WTC11 (cell line): Measurements from ENCODE around the gene PKIG. TPM values are rescaled to one million over a fixed set of nuclear protein-coding genes. Genes with fewer than 3 reads are reported as not detected.

Experiments used
- ATAC-seq: fragments of 200-7000 bp; cut with Tn5 transposase; 2 replicates; pipeline ENCODE4 v1.10.0; 2021; ENCODE audit warnings: mild to moderate bottlenecking, moderate library complexity
- CTCF ChIA-PET: fragments of 300-600 bp; sonication (Branson Sonifier 250); formaldehyde crosslinking; loops from one replicate; lab custom pipeline; 2021; ENCODE audit warnings: antibody characterized with exemption; lab: Charles Lee
- POLR2A ChIA-PET: fragments of 350-600 bp; sonication (Branson Sonifier 250); formaldehyde crosslinking; loops from one replicate; lab custom pipeline; 2021; ENCODE audit warnings: antibody characterized with exemption; lab: Charles Lee
- DNase-seq: peaks from one replicate; pipeline ENCODE4 v3.0.0; 2021; ENCODE audit warnings: low spot score
- H3K27ac Mint-ChIP-seq: 2 replicates; pipeline ENCODE4 v1.8.0; 2021; ENCODE audit warnings: mixed read lengths
- H3K27me3 Mint-ChIP-seq: 2 replicates; pipeline ENCODE4 v1.8.0; 2021; ENCODE audit warnings: low read depth, mild to moderate bottlenecking, moderate library complexity, mixed read lengths
- H3K36me3 Mint-ChIP-seq: 2 replicates; pipeline ENCODE4 v1.8.0; 2021; ENCODE audit warnings: mixed read lengths
- H3K4me1 Mint-ChIP-seq: 2 replicates; pipeline ENCODE4 v1.8.0; 2022; ENCODE audit warnings: mixed read lengths
- H3K4me3 Mint-ChIP-seq: 2 replicates; pipeline ENCODE4 v1.8.0; 2021; ENCODE audit warnings: mild to moderate bottlenecking, moderate library complexity, mixed read lengths
- H3K9me3 Mint-ChIP-seq: 2 replicates; pipeline ENCODE4 v1.8.0; 2021; ENCODE audit warnings: mixed read lengths
- CDX4 ChIP-seq: fragments of 250-450 bp; sonication (Bioruptor Pico); IDR thresholded peaks from 2 replicates; pipeline ENCODE4 v1.9.0; 2021; ENCODE audit warnings: moderate library complexity, mild to moderate bottlenecking, inconsistent platforms, borderline replicate concordance
- CREM ChIP-seq: sonication (generic); formaldehyde crosslinking; IDR thresholded peaks from 2 replicates; pipeline ENCODE4 v1.8.1; 2022; ENCODE audit warnings: mild to moderate bottlenecking, missing genetic modification reagents, moderate library complexity
- E2F5 ChIP-seq: sonication (generic); formaldehyde crosslinking; IDR thresholded peaks from 2 replicates; pipeline ENCODE4 v1.8.1; 2022; ENCODE audit warnings: mild to moderate bottlenecking, moderate library complexity, missing genetic modification reagents
- ESRRA ChIP-seq: sonication (generic); formaldehyde crosslinking; IDR thresholded peaks from 2 replicates; pipeline ENCODE4 v1.8.1; 2022; ENCODE audit warnings: mild to moderate bottlenecking, missing genetic modification reagents, borderline replicate concordance
- FOXK1 ChIP-seq: sonication (generic); formaldehyde crosslinking; IDR thresholded peaks from 2 replicates; pipeline ENCODE4 v1.8.0; 2022; ENCODE audit warnings: mild to moderate bottlenecking, moderate library complexity, missing genetic modification reagents
- FOXP1 ChIP-seq: sonication (generic); formaldehyde crosslinking; IDR thresholded peaks from 2 replicates; pipeline ENCODE4 v1.8.0; 2022; ENCODE audit warnings: missing genetic modification reagents, mild to moderate bottlenecking, moderate library complexity, borderline replicate concordance
- GABPB1 ChIP-seq: sonication (generic); formaldehyde crosslinking; IDR thresholded peaks from 2 replicates; pipeline ENCODE4 v1.8.1; 2023; ENCODE audit warnings: mild to moderate bottlenecking, missing genetic modification reagents
- JUN ChIP-seq: sonication (generic); formaldehyde crosslinking; IDR thresholded peaks from 2 replicates; pipeline ENCODE4 v1.8.0; 2023; ENCODE audit warnings: mild to moderate bottlenecking, missing genetic modification reagents
- NR2C2 ChIP-seq: sonication (generic); formaldehyde crosslinking; IDR thresholded peaks from 2 replicates; pipeline ENCODE4 v1.8.0; 2022; ENCODE audit warnings: mild to moderate bottlenecking, missing genetic modification reagents
- PRRX2 ChIP-seq: fragments of 250-450 bp; sonication (Bioruptor Pico); IDR thresholded peaks from 2 replicates; pipeline ENCODE4 v1.8.0; 2021; ENCODE audit warnings: mild to moderate bottlenecking
- SOX15 ChIP-seq: fragments of 250-450 bp; sonication (Bioruptor Pico); IDR thresholded peaks from 2 replicates; pipeline ENCODE4 v1.9.0; 2021; ENCODE audit warnings: mild to moderate bottlenecking
- TP53 ChIP-seq: sonication (generic); formaldehyde crosslinking; IDR thresholded peaks from 2 replicates; pipeline ENCODE4 v1.8.1; 2023; ENCODE audit warnings: mild to moderate bottlenecking, missing genetic modification reagents
- ZMAT4 ChIP-seq: fragments of 250-450 bp; sonication (Bioruptor Pico); IDR thresholded peaks from 2 replicates; pipeline ENCODE4 v1.9.0; 2021; ENCODE audit warnings: mild to moderate bottlenecking
- ZNF138 ChIP-seq: sonication (generic); formaldehyde crosslinking; conservative IDR thresholded peaks from 2 replicates; pipeline ENCODE4 v1.8.1; 2022; ENCODE audit warnings: mild to moderate bottlenecking, moderate library complexity, missing genetic modification reagents
- ZNF396 ChIP-seq: fragments of 250-450 bp; sonication (Bioruptor Pico); IDR thresholded peaks from 2 replicates; pipeline ENCODE4 v1.8.0; 2021; ENCODE audit warnings: mild to moderate bottlenecking, moderate library complexity, borderline replicate concordance
- ZNF416 ChIP-seq: fragments of 250-450 bp; sonication (Bioruptor Pico); IDR thresholded peaks from 2 replicates; pipeline ENCODE4 v1.9.0; 2021; ENCODE audit warnings: mild to moderate bottlenecking, inconsistent platforms
- total RNA-seq: library from RNA; stranded (reverse); gene quantifications from 3 replicates; pipeline ENCODE4 v1.2.3, GENCODE V29; 2021
- TF ChIP-seq, protein P1 (sequence below): fragments of 200-600 bp; IDR thresholded peaks from 2 replicates; pipeline ENCODE4 v1.8.0; 2022; ENCODE audit warnings: antibody characterized with exemption
- TF ChIP-seq, protein P2 (sequence below): fragments of 250-450 bp; sonication (Bioruptor Pico); IDR thresholded peaks from 2 replicates; pipeline ENCODE4 v1.8.0; 2021; ENCODE audit warnings: mild to moderate bottlenecking
- TF ChIP-seq, protein P3 (sequence below): fragments of 250-450 bp; sonication (Bioruptor Pico); conservative IDR thresholded peaks from 2 replicates; pipeline ENCODE4 v1.9.0; 2021; ENCODE audit warnings: mild to moderate bottlenecking
- TF ChIP-seq, protein P4 (sequence below): sonication (generic); formaldehyde crosslinking; IDR thresholded peaks from 2 replicates; pipeline ENCODE4 v1.8.0; 2022; ENCODE audit warnings: missing genetic modification reagents
- TF ChIP-seq, protein P5 (sequence below): fragments of 250-450 bp; sonication (Bioruptor Pico); IDR thresholded peaks from 2 replicates; pipeline ENCODE4 v2.1.2; 2022; ENCODE audit warnings: mild to moderate bottlenecking, moderate library complexity

The PKIG gene
- total RNA-seq, 1 experiment from 2014 or later = 22.7 TPM

DNA sequence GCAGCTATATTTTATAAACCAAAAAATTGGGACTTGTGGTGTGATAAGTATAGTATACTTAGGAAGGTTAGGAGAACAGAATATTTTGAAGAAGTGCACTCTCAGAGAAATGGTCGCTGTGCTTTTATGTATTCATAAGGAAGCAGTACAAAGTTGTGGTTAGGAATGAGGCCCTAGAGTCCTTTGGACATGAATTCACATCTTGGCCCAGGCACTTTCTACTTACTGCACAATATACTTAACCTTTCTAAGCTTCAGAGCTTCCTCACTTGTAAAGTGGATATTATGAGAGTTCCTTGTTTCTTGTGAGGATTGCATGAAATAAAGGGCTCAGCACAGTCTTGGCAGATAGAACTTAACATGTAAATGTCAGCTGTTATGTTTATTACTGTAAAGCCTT, 39.5 kb upstream of the PKIG start (continued):
- TF ChIP-seq, protein P1, sequence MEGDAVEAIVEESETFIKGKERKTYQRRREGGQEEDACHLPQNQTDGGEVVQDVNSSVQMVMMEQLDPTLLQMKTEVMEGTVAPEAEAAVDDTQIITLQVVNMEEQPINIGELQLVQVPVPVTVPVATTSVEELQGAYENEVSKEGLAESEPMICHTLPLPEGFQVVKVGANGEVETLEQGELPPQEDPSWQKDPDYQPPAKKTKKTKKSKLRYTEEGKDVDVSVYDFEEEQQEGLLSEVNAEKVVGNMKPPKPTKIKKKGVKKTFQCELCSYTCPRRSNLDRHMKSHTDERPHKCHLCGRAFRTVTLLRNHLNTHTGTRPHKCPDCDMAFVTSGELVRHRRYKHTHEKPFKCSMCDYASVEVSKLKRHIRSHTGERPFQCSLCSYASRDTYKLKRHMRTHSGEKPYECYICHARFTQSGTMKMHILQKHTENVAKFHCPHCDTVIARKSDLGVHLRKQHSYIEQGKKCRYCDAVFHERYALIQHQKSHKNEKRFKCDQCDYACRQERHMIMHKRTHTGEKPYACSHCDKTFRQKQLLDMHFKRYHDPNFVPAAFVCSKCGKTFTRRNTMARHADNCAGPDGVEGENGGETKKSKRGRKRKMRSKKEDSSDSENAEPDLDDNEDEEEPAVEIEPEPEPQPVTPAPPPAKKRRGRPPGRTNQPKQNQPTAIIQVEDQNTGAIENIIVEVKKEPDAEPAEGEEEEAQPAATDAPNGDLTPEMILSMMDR = no peak
- no peak for TF ChIP-seq JUN (CRISPR knock-in tag)
- no peak for TF ChIP-seq ESRRA (CRISPR knock-in tag)
- TF ChIP-seq NR2C2 (CRISPR knock-in tag) = no peak
- TF ChIP-seq E2F5 (CRISPR knock-in tag) = no peak
- TF ChIP-seq, protein P2, sequence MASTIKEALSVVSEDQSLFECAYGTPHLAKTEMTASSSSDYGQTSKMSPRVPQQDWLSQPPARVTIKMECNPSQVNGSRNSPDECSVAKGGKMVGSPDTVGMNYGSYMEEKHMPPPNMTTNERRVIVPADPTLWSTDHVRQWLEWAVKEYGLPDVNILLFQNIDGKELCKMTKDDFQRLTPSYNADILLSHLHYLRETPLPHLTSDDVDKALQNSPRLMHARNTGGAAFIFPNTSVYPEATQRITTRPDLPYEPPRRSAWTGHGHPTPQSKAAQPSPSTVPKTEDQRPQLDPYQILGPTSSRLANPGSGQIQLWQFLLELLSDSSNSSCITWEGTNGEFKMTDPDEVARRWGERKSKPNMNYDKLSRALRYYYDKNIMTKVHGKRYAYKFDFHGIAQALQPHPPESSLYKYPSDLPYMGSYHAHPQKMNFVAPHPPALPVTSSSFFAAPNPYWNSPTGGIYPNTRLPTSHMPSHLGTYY (CRISPR knock-in tag) = no peak
- no peak for TF ChIP-seq FOXP1 (CRISPR knock-in tag)
- no peak for TF ChIP-seq CREM (CRISPR knock-in tag)
- TF ChIP-seq, protein P3, sequence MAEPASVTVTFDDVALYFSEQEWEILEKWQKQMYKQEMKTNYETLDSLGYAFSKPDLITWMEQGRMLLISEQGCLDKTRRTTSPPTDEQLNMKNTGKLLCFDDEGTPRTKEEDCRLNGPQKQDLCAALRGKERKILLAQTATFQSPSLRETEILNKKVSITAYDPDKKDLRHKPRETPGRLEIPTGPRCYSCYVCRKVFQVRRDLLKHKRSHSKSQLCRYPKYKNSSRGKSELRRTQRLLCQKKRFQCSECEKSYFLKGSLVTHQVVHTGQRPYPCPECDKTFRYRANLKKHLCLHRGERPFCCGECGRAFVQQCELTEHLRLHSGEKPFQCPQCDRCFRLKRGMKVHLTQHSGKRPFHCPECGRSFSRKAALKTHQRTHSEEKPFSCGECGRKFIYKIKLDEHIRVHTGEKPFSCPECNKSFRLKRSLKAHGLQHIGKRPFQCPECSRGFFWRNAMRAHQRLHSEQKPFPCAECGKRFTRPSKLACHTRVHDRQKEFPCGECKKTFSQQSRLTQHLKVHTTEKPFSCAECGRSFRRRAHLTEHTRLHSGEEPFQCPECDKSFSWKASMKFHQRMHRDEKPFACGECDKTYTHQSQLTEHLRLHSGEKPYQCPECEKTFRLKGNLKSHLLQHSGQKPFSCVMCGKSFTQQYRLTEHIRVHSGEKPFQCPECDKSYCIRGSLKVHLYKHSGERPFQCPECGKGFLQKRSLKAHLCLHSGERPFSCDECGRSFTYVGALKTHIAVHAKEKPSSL (CRISPR knock-in tag) = no peak
- TF ChIP-seq, protein P4, sequence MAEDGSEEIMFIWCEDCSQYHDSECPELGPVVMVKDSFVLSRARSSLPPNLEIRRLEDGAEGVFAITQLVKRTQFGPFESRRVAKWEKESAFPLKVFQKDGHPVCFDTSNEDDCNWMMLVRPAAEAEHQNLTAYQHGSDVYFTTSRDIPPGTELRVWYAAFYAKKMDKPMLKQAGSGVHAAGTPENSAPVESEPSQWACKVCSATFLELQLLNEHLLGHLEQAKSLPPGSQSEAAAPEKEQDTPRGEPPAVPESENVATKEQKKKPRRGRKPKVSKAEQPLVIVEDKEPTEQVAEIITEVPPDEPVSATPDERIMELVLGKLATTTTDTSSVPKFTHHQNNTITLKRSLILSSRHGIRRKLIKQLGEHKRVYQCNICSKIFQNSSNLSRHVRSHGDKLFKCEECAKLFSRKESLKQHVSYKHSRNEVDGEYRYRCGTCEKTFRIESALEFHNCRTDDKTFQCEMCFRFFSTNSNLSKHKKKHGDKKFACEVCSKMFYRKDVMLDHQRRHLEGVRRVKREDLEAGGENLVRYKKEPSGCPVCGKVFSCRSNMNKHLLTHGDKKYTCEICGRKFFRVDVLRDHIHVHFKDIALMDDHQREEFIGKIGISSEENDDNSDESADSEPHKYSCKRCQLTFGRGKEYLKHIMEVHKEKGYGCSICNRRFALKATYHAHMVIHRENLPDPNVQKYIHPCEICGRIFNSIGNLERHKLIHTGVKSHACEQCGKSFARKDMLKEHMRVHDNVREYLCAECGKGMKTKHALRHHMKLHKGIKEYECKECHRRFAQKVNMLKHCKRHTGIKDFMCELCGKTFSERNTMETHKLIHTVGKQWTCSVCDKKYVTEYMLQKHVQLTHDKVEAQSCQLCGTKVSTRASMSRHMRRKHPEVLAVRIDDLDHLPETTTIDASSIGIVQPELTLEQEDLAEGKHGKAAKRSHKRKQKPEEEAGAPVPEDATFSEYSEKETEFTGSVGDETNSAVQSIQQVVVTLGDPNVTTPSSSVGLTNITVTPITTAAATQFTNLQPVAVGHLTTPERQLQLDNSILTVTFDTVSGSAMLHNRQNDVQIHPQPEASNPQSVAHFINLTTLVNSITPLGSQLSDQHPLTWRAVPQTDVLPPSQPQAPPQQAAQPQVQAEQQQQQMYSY = no peak
- no peak for TF ChIP-seq CDX4 (CRISPR knock-in tag)
- no peak for TF ChIP-seq GABPB1 (CRISPR knock-in tag)
- TF ChIP-seq, all 79 proteins: peak for 0

- no peaks in the 10 kb centered on the region for H3K27me3 Mint-ChIP-seq
- peaks cover 6% of the 10 kb centered on the region for H3K4me1 Mint-ChIP-seq
- POLR2A ChIA-PET = interaction anchor here (0.6 to 0.7 kb wide), 2 partner anchors 43 to 1205 kb away, joined by 3 to 7 read pairs; no protein-coding TSS in a partner anchor
- H3K36me3 Mint-ChIP-seq = no peaks in the 10 kb centered on the region
- H3K9me3 Mint-ChIP-seq = no peaks in the 10 kb centered on the region
- no peak overlapping the region for H3K27ac Mint-ChIP-seq
- CTCF ChIA-PET = no interaction called here
- ATAC-seq (no peak), DNase-seq (no peak)
- H3K4me3 Mint-ChIP-seq = no peak overlapping the region
- no peak for TF ChIP-seq SOX15 (CRISPR knock-in tag)
- no peak for TF ChIP-seq FOXK1 (CRISPR knock-in tag)
- no peak for TF ChIP-seq E2F5 (CRISPR knock-in tag)
- TF ChIP-seq, protein P5, sequence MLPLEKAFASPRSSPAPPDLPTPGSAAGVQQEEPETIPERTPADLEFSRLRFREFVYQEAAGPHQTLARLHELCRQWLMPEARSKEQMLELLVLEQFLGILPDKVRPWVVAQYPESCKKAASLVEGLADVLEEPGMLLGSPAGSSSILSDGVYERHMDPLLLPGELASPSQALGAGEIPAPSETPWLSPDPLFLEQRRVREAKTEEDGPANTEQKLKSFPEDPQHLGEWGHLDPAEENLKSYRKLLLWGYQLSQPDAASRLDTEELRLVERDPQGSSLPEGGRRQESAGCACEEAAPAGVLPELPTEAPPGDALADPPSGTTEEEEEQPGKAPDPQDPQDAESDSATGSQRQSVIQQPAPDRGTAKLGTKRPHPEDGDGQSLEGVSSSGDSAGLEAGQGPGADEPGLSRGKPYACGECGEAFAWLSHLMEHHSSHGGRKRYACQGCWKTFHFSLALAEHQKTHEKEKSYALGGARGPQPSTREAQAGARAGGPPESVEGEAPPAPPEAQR (CRISPR knock-in tag) = no peak
- no peak for TF ChIP-seq PRRX2 (CRISPR knock-in tag)
- TF ChIP-seq ZNF416 = no peak
- no peak for TF ChIP-seq ZNF396 (CRISPR knock-in tag)
- TF ChIP-seq TP53 = no peak
- no peak for TF ChIP-seq CREM (CRISPR knock-in tag)
- TF ChIP-seq ZMAT4 (CRISPR knock-in tag) = no peak
- TF ChIP-seq GABPB1 (CRISPR knock-in tag) = no peak
- TF ChIP-seq ZNF138 (CRISPR knock-in tag) = no peak
Measured at GRCh38 chr20:44543358-44543757, 39.0 kb upstream of the PKIG start.
